Mesendoderm (in vitro differentiated cells): Measurements from ENCODE around the gene LGR6.

Experiments used
- DNase-seq: peaks from one replicate; pipeline ENCODE4 v3.0.0; 2013
- H2AK5ac ChIP-seq: 2 replicates; pipeline ENCODE4 v1.6.1; 2013; ENCODE audit warnings: low read length, inconsistent platforms
- H2BK120ac ChIP-seq: 2 replicates; pipeline ENCODE4 v1.6.1; 2013; ENCODE audit warnings: low read depth, mild to moderate bottlenecking, low read length, moderate library complexity, mixed read lengths
- H2BK15ac ChIP-seq: replicated peaks from 2 replicates; pipeline ENCODE4 v1.6.1; 2013; ENCODE audit warnings: low read depth, mild to moderate bottlenecking, moderate library complexity
- H2BK5ac ChIP-seq: 2 replicates; pipeline ENCODE4 v1.6.1; 2013; ENCODE audit warnings: low read length, inconsistent platforms
- H3K18ac ChIP-seq: 2 replicates; pipeline ENCODE4 v1.6.1; 2013; ENCODE audit warnings: mild to moderate bottlenecking, low read length, mixed read lengths
- H3K23ac ChIP-seq: one replicate; pipeline ENCODE4 v1.6.1; 2013; ENCODE audit warnings: low read length
- H3K27ac ChIP-seq: 2 replicates; pipeline ENCODE4 v1.5.1; 2013; ENCODE audit warnings: low read depth, mild to moderate bottlenecking, inconsistent platforms, low read length, moderate library complexity
- H3K27me3 ChIP-seq: 2 replicates; pipeline ENCODE4 v1.6.1; 2013; ENCODE audit warnings: low read length, control low read depth, mild to moderate bottlenecking, inconsistent platforms; ENCODE audit not compliant: insufficient read depth, poor library complexity
- H3K36me3 ChIP-seq: 2 replicates; pipeline ENCODE4 v1.6.1; 2013; ENCODE audit warnings: low read length, inconsistent platforms; ENCODE audit not compliant: control insufficient read depth, insufficient read depth
- H3K4ac ChIP-seq: one replicate; pipeline ENCODE4 v1.6.1; 2013; ENCODE audit warnings: low read depth, mild to moderate bottlenecking, low read length, moderate library complexity
- H3K4me1 ChIP-seq: 2 replicates; pipeline ENCODE4 v1.6.1; 2013; ENCODE audit warnings: low read depth, low read length, inconsistent platforms; ENCODE audit not compliant: control insufficient read depth
- H3K4me2 ChIP-seq: 2 replicates; pipeline ENCODE4 v1.6.1; 2013; ENCODE audit warnings: low read length
- H3K4me3 ChIP-seq: 2 replicates; pipeline ENCODE4 v1.5.1; 2013; ENCODE audit warnings: mild to moderate bottlenecking, low read length
- H3K56ac ChIP-seq: one replicate; pipeline ENCODE4 v1.6.1; 2013; ENCODE audit warnings: low read length
- H3K79me1 ChIP-seq: 2 replicates; pipeline ENCODE4 v1.6.1; 2013; ENCODE audit warnings: low read length, inconsistent platforms
- H3K79me2 ChIP-seq: 2 replicates; pipeline ENCODE4 v1.6.1; 2013; ENCODE audit warnings: mild to moderate bottlenecking, low read length; ENCODE audit not compliant: control insufficient read depth, insufficient read depth
- H3K9ac ChIP-seq: 2 replicates; pipeline ENCODE4 v1.6.1; 2013; ENCODE audit warnings: low read length, inconsistent platforms
- H4K5ac ChIP-seq: one replicate; pipeline ENCODE4 v1.6.1; 2013; ENCODE audit warnings: low read length
- H4K8ac ChIP-seq: one replicate; pipeline ENCODE4 v1.6.1; 2013; ENCODE audit warnings: low read depth, mild to moderate bottlenecking, control low read depth, low read length, moderate library complexity
- WGBS: extraction: QIAGEN DNeasy Blood & Tissue Kit; methylation state at CpG from one replicate; pipeline ENCODE4 v1.1.7; 2013; ENCODE audit warnings: low lambda C conversion rate, missing lambda C conversion rate; ENCODE audit not compliant: insufficient coverage; ENCODE audit errors: extremely low coverage; 5-methylcytosine and 5-hydroxymethylcytosine counted together

Gene LGR6

GRCh38 chr1:202227053-202227672 is 33.6 kb downstream of the LGR6 start:
- Histone ChIP-seq H3K27me3 (no peaks in the 10 kb centered on the region), H2BK120ac (no peak overlapping the region)

GRCh38 chr1:202227997-202228401 is 34.4 kb downstream of the LGR6 start:
- Histone ChIP-seq H3K18ac (no peak overlapping the region), H3K79me2 (no peaks in the 10 kb centered on the region), H3K27ac (no peak overlapping the region), H3K27me3 (no peaks in the 10 kb centered on the region), H4K8ac (no peak overlapping the region), H2AK5ac (no peak overlapping the region), H3K9ac (no peak overlapping the region), H3K4ac (no peak overlapping the region), H3K4me3 (no peak overlapping the region), H3K23ac (no peak overlapping the region), H2BK120ac (no peak overlapping the region), H3K4me2 (no peak overlapping the region), H3K4me1 (no peaks in the 10 kb centered on the region), H3K79me1 (no peaks in the 10 kb centered on the region), H2BK5ac (no peak overlapping the region), H4K5ac (no peak overlapping the region), H3K56ac (no peak overlapping the region), H2BK15ac (no peak overlapping the region), H3K36me3 (no peaks in the 10 kb centered on the region)
- WGBS, result no CpG with 5 or more reads among the region's 2 CpGs
- no peak for DNase-seq

More at GRCh38 chr1:202227053-202227672, 33.6 kb downstream of the LGR6 start:
- H4K8ac ChIP-seq, result no peak overlapping the region
- H3K23ac ChIP-seq, result no peak overlapping the region
- no CpG with 5 or more reads among the region's 7 CpGs for WGBS
- no peak overlapping the region for H2BK5ac ChIP-seq
- H3K9ac ChIP-seq, result no peak overlapping the region
- no peak for DNase-seq
- H2AK5ac ChIP-seq, result no peak overlapping the region
- H3K27ac ChIP-seq, result no peak overlapping the region
- H3K4me3 ChIP-seq, result no peak overlapping the region
- H2BK15ac ChIP-seq, result no peak overlapping the region
- no peak overlapping the region for H3K4ac ChIP-seq
- H3K79me1 ChIP-seq, result no peaks in the 10 kb centered on the region
- no peaks in the 10 kb centered on the region for H3K36me3 ChIP-seq
- H3K4me1 ChIP-seq, result no peaks in the 10 kb centered on the region
- H3K4me2 ChIP-seq, result no peak overlapping the region
- no peak overlapping the region for H3K18ac ChIP-seq
- no peak overlapping the region for H4K5ac ChIP-seq
- H3K79me2 ChIP-seq, result no peaks in the 10 kb centered on the region
- no peak overlapping the region for H3K56ac ChIP-seq

- no peak overlapping the region for H4K8ac ChIP-seq
- H3K9ac ChIP-seq, result no peak overlapping the region
- no peak overlapping the region for H3K27ac ChIP-seq
- H3K36me3 ChIP-seq, result no peaks in the 10 kb centered on the region
- no peak overlapping the region for H3K18ac ChIP-seq
- no peak overlapping the region for H3K4ac ChIP-seq
- H4K5ac ChIP-seq, result no peak overlapping the region
- H3K4me3 ChIP-seq, result no peak overlapping the region
- no CpG with 5 or more reads among the region's 7 CpGs for WGBS
- no peak overlapping the region for H2AK5ac ChIP-seq
- H3K79me2 ChIP-seq, result no peaks in the 10 kb centered on the region
- H3K4me2 ChIP-seq, result no peak overlapping the region
- no peaks in the 10 kb centered on the region for H3K79me1 ChIP-seq
- no peak overlapping the region for H2BK120ac ChIP-seq
- no peak overlapping the region for H3K56ac ChIP-seq
- H3K27me3 ChIP-seq, result no peaks in the 10 kb centered on the region
- no peak overlapping the region for H2BK15ac ChIP-seq
- no peaks in the 10 kb centered on the region for H3K4me1 ChIP-seq
- no peak overlapping the region for H3K23ac ChIP-seq
- DNase-seq, result no peak
- no peak overlapping the region for H2BK5ac ChIP-seq
Observed at GRCh38 chr1:202228484-202229122, 35.0 kb downstream of the LGR6 start.

GRCh38 chr1:202229376-202229775 is 35.8 kb downstream of the LGR6 start:
- Histone ChIP-seq H2AK5ac (no peak overlapping the region), H3K27ac (no peak overlapping the region), H3K36me3 (no peaks in the 10 kb centered on the region), H3K4ac (no peak overlapping the region), H3K4me1 (no peaks in the 10 kb centered on the region), H2BK15ac (no peak overlapping the region), H3K9ac (no peak overlapping the region), H3K18ac (no peak overlapping the region), H2BK5ac (no peak overlapping the region), H3K4me3 (no peak overlapping the region), H4K5ac (no peak overlapping the region), H3K79me1 (no peaks in the 10 kb centered on the region), H2BK120ac (no peak overlapping the region), H3K23ac (no peak overlapping the region), H3K27me3 (no peaks in the 10 kb centered on the region), H3K79me2 (no peaks in the 10 kb centered on the region), H3K56ac (no peak overlapping the region), H4K8ac (no peak overlapping the region), H3K4me2 (no peak overlapping the region)
- DNase-seq, result no peak
- no CpG with 5 or more reads among the region's 5 CpGs for WGBS

- H3K23ac ChIP-seq, result no peak overlapping the region
- no peak overlapping the region for H4K8ac ChIP-seq
- H3K4me1 ChIP-seq, result no peaks in the 10 kb centered on the region
- no peak overlapping the region for H3K56ac ChIP-seq
- H2AK5ac ChIP-seq, result no peak overlapping the region
- H4K5ac ChIP-seq, result no peak overlapping the region
- H2BK5ac ChIP-seq, result no peak overlapping the region
- no peak overlapping the region for H2BK15ac ChIP-seq
- H3K27me3 ChIP-seq, result no peaks in the 10 kb centered on the region
- H3K27ac ChIP-seq, result no peak overlapping the region
- H3K79me2 ChIP-seq, result no peaks in the 10 kb centered on the region
- H3K36me3 ChIP-seq, result no peaks in the 10 kb centered on the region
- no CpG with 5 or more reads among the region's 10 CpGs for WGBS
- H3K4ac ChIP-seq, result no peak overlapping the region
- H2BK120ac ChIP-seq, result no peak overlapping the region
- no peak overlapping the region for H3K4me3 ChIP-seq
- H3K79me1 ChIP-seq, result no peaks in the 10 kb centered on the region
- H3K18ac ChIP-seq, result no peak overlapping the region
- no peak overlapping the region for H3K9ac ChIP-seq
- H3K4me2 ChIP-seq, result no peak overlapping the region
- DNase-seq, result no peak
Observed at GRCh38 chr1:202230061-202230938, 36.7 kb downstream of the LGR6 start.
